Stomach (tissue), 4 donors: ENCODE data around the gene COX17.

Source experiments
- CTCF ChIP-seq, 7 experiments: fragments of 450-650 bp in 4 of 7; fragments of 200-600 bp in 3 of 7; sonication (generic) in 3 of 7; IDR thresholded peaks; one replicate each; pipeline ENCODE4 v1.5.1; 2016 to 2019; ENCODE audit warnings: antibody characterized with exemption in 7 of 7, control low read depth in 2 of 7, mild to moderate bottlenecking in 1 of 7
- POLR2A ChIP-seq, 4 donors: fragments of 450-650 bp; IDR thresholded peaks; one replicate each; pipeline ENCODE4 v1.6.1; 2016; ENCODE audit warnings: antibody characterized with exemption in 4 of 4, control low read depth in 2 of 4, mild to moderate bottlenecking in 1 of 4, moderate library complexity in 1 of 4
- POLR2AphosphoS5 ChIP-seq, 3 donors: sonication (generic); formaldehyde crosslinking; IDR thresholded peaks; one replicate each; pipeline ENCODE4 v1.6.1; 2016; ENCODE audit warnings: antibody characterized with exemption in 3 of 3

GRCh38 chr3:119632829-119633228 is 44.4 kb downstream of the COX17 start:
- no peak for TF ChIP-seq POLR2AphosphoS5 (IDR thresholded peaks at IDR 0.05)
- no peak for TF ChIP-seq CTCF (IDR thresholded peaks at IDR 0.05)
- no peak for TF ChIP-seq POLR2A (IDR thresholded peaks at IDR 0.05)
